EL (cell line): ENCODE results near the gene SYT3.
A peak's percentile ranks its signal among the peaks of the same experiment; 100 is the strongest.

Experiments
- DNase-seq: peaks from one replicate; pipeline ENCODE4 v3.0.0-alpha.2; 2016

The SYT3 gene, protein sequence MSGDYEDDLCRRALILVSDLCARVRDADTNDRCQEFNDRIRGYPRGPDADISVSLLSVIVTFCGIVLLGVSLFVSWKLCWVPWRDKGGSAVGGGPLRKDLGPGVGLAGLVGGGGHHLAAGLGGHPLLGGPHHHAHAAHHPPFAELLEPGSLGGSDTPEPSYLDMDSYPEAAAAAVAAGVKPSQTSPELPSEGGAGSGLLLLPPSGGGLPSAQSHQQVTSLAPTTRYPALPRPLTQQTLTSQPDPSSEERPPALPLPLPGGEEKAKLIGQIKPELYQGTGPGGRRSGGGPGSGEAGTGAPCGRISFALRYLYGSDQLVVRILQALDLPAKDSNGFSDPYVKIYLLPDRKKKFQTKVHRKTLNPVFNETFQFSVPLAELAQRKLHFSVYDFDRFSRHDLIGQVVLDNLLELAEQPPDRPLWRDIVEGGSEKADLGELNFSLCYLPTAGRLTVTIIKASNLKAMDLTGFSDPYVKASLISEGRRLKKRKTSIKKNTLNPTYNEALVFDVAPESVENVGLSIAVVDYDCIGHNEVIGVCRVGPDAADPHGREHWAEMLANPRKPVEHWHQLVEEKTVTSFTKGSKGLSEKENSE

DNA sequence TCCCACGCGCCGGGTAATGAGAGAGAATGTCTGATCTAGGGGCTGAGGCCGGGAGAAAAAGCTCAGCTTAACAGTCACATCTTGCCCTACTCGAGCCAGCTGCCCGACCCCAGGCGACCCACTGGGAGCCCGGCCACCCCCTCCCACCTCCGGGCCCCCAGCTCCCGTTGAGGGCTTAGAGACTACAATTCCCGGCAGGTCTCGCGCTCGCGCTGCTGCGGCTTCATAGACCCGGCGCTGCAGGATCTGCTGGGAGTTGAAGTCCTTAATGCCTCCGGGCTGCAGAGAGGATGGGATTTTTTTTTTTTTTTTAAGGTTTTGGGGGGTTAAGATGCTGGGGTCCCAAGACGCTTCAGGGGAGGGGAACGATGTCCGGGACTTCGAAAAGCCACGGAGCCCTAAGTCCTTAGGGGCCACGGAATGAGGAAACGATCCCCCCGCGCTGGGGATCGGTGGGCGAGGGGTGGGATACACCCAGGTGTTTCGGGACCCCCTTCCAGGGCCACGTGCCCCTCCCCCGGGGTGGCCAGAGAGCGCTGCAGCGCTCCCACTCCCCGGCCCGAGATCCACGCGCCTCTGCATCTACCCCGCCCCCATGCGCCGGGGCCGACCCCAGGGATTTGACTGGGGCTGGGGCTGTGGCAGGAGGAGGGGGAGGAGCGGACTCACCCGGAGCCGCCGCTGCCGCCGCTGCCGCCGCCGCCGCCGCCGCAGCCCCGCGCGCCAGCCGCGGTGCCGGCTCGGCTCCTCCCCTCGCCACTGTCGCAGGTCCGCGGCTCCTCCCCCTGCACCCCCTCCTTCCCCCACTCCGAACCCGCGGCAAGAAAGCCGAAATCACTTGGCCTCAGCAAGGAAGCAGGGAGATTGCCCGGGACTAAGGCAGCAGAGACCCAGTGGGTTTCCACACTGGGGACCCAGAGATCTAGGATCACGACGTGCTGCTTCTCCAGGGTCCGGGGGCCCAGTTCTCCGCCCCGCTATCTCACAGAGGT lies at the start of gene SYT3:
Gene SYT3 (minus strand): TSS at position 761 of the 992 bp plus-strand sequence. CDS start 2,470 bp downstream, outside the sequence.
- DNase-seq = peak; percentile 45

DNA sequence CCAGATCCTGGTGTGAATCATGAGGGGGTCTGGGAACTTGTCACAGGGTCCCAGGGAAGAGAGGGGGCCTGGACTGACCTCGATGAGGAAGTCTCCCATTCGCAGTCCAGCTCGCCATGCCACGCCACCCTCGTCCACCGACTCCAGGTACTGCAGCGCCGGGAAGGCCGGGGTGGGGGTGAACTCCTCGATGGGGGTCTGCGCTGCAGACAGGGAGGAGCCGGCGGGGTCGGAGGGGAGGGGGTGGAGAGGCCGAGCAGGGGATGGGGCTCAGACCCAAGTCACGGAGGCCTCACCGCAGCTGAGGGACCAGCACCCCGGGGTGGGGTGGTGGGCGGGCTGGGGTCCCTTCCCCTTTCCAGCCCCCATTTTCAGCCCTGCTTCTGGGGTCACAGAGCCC lies 49.1 kb upstream of the SYT3 start:
- DNase-seq = no peak

DNA sequence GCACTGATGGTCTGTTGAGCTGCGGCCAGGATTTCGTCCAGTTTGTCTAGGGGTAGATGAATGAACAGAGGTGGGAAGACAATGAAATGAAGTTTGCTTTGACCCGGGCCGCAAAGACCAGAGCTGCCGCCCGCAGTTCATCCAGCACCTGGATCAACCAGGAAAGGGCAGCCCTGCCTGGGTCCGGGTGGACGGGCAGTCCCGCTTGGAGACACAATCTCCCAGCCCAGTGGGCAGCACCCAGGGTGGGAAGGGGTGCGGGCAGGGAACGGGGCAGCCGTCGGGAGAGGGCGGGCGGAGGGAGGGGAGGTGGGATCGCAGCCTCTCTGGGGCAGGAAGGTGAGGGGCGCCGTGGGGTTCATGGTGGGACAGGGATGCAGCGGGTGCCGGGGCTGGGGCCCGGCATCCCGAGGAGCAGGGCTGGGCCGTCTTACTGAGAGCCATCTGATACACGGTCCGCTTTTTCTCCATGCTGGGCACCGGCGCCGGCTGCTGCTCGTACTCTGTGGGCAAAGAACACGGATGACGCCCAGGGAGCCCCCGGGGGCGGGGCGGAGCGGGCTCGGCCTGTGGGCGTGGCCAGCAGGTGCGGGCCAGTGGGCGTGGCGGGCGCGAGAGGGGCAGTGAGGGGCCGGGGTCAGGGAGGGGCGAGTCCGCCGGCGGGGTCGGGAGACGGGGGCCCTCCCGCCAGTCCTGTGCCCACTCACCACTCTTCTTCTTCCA lies 46.8 kb upstream of the SYT3 start:
- no peak for DNase-seq

DNA sequence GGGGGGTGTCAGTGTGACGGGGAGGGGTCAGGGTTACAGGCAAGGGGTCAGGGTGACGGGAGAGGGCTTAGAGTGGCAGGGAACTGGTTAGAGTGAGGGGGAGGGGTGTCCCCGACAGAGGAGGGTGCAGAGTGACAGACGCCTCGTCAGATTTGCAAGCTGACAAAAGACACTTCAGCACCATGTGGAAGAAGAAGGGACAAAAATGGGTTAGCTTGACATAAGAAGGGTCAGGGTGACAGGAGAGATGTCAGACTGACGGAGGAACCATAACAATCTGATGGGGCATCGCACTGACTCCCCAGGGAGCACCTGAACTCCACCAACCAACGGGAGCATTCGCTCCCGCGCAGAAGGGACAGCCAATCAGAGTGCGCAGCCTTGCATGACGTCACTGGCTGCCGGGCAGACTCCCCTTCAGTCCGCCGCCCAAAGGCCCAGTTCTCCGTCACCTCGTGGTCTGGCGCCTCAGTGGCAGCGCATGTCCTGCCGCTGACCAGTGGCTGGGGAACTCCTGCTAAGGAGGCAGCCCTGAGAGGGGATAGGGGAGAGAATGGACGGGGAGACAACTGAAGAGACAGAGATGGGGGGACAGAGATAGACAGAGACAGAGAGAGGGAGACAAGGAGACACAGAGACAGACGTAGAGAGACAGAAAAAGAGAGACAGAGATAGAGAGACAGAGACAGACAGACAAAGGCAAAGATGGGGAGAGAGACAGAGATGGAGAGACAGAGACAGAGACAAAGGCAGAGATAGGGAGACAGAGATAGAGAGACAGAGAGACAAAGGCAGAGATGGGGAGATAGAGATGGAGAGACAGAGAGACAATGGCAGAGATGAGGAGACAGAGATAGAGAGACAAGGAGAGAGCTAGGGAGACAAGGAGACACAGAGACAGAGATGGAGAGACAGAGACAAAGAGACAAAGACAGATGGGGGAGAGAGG lies 39.8 kb upstream of the SYT3 start:
- DNase-seq = peak; percentile 72

DNA sequence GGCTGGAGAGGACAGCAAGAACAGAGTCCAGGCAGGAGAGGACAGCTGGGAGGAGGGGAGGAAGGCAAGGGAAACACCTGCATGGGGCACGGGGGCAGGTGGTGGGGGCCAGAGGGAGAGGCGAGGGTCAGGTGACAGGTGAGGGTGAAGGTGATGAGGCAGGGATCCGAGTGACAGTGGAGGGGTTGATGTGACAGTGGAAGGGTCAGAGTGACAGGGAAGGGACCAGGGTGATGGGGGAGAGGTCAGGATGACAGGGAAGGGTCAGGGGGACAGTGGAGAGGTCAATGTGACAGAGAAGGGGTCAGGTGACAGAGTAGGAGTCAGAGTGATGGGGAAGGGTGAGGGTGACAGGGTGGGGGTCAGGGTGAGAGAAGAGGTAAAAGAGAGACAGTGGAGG lies 38.6 kb upstream of the SYT3 start:
- no peak for DNase-seq

DNA sequence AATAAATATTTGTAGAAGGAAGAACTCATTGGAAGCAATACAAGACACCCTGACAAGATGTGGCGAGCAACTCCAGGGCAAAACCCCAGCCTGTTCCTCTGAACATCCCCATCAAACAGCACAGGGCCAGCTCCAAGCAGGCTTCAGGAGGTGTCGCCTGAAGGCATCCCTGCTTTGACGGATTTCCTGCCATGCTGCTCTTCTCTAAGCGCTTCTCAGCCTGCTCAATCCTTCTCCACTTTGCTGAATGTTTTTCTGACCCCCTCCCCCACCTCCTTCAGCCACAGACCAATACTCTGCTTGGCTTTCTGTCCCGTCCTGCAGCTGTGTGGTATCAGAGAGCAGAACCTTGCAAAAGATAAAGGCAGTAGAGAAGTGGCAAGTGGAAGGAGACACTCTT lies 38.0 kb upstream of the SYT3 start:
- no peak for DNase-seq

DNA sequence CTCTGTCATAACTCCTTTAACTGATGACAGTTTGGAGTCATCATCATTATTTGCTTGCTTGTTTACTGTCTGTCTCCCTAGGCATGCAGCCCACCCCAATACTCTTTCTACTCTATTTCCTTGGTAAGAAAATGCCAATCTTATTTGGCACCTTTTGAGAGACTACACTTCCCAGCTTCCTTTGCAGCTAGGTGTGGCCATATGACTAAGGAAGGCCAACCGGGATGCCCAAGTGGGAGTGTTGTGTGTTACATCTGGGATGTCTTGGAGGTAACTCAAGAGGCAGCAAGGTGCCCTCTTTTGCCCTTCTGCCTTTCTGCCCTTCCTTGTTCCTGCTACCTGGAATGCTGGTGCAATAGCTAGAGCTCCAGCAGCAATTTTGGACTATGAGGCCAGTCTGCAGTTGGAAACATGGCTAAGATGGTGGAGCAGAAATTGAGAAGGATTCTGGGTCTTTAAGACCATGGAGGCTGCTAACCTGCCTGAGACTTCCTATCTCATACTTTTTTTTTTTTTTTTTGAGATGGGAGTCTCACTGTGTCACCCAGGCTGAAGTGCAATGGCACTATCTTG lies 37.0 kb upstream of the SYT3 start:
- no peak for DNase-seq

DNA sequence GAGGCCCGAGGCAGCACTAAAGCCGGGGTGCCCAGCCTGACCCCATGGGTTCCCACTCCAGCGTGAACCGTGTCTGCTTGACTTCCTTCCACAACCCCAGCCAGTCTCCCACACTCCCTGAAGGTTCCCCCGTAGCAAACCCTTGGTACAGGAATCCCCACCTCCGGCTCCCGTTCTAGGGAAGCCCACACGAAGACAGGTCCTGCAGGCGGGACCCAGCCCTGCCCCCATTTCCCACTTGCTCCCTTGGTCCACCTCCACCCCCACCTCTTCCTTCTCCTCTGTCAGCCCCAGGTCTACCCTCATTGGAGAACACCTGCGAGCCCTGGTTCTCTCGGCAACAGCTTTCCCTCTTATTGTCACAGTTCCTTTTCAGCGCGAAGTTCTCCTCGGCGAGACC lies 33.4 kb upstream of the SYT3 start:
- DNase-seq = no peak

DNA sequence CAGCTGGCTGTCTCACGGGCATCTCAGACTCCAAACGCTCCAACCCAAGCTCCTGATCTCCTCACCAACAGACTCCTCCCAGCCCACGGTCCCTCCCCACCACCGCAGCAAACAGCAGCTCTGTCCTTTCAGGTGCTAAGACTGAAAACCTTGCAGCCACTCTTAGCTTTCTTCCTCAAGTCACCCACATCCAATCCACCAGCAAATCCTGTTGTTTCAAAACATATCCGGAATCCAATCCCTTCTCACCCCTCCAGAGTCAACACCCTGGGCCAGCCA lies 30.4 kb upstream of the SYT3 start:
- DNase-seq = no peak

DNA sequence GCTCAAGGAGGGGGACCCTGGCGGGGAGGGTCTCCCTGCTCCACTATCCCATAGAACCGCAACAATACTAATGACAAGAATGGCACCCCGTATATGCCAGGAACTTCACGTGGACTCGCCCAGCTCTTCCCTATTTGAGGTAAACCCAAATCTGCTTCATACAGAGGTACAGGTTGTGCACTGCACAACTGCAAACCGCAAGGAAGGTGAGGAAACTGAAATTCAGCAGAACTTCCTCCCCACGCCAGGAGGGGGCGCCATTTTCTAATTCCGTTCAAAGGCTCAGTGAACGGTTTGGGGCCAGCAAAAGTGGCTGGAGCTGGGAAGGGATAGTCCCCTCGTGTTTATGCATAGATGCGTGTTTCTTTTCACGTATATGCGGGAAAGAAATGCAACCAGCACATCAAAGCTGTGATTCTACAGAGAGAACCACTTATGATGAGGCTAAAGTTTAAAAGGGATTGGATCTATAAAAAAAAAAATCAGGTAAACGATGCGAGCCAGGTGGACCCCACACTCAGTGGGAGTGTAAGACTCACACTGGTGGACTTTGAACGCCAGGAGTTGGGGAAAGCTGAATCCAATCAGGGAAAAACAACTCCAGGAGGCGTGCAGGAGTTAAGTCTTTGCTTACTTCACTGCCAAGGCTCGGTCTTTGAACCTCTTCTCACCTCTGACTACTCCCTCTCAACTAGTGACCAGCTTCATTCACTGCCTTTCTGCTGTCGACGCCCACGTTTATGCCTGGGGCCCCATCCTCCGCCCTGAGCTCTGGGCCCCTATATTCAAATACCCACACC lies 29.8 kb upstream of the SYT3 start:
- peak; percentile 34 for DNase-seq

DNA sequence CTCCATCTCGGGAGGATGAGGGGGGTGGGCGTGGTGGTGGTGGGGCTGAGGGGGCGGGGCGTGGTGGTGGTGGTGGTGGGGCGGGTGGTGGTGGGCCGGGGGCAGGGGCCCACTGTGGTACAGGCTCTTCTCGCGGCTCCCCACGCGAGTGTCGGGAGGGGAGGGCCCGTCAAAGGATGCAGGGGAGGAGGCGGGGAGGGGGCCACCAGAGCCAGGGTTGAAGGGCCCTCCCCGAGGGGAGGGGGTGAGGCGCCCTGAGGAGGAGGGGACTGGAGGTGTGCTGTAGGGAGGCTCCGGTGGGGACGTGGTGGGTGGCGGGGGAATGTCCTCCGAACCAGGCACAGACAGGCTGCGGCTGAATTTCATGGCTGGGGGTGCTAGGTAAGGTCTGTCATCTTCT lies 29.2 kb upstream of the SYT3 start:
- no peak for DNase-seq

DNA sequence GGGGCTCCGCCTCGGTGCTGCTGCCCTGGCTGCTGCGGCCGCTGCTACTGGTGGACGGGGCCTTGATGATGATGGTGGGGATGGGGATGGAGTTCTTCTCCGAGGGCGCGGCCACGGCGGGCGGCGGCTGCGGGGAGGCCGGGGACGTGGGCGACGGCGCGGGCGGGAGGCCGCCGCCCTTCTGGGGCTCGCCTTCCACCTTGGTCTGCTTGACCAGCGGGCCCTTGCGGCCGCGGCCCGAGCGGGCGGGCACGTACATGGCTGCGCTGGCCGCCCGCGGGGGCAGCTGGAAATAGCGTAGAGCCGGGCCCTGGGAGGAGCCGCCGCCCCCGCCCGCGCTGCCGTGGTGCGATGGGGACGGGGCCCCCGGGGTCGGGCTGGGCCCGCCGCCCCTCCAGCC lies 28.7 kb upstream of the SYT3 start:
- no peak for DNase-seq

DNA sequence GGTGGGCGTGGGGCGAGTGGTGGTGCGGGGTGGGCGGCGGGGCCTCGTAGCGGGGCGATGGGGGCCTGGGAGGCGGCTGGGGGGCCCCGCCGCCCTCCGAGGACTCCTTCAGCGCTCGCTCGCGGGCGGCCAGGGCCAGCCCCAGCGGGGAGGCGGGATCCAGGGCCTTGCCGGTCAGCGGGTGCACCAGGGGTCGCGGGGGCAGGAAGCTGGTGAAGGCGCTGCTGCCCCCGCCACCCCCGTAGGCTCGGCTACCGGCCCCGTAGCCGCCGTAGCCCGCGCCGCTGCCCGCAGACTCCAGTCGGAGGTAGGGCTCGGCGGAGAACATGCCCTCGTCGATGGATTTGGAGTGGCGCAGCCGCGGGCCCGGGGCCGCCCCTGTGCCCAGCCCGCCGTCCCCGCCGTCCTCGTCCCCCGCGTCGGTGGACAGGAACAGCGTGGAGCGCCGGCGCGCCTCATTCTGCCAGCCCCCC lies 28.1 kb upstream of the SYT3 start:
- no peak for DNase-seq

DNA sequence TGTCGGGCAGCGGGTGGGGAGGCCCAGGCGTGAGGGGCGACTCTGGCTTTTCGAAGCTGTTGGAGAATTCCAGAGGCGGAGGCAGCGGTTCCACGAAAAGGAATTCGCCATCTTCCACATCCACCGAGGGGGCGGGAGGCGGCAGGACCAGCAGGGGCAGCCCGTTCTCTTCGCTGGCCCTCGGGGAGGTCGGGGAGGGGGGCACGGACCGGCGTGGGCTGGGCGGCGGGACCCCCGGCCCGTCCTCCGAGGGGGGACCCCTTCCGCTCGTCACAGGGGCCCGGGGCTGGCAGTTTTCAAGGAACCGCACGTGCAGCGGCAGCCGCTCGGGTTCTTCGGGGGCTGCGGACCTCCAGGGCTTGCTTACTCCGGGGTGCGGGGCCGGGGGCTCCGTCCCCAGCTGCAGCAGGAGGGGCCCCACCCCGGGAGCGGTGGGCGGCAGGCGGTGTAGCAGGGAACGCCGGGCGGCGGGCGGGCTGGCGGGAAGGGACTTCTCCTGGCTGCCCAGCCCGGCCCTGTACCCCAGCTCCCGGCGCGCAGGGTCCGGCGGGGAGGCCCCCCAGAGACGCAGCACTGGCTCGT lies 27.6 kb upstream of the SYT3 start:
- DNase-seq = no peak

DNA sequence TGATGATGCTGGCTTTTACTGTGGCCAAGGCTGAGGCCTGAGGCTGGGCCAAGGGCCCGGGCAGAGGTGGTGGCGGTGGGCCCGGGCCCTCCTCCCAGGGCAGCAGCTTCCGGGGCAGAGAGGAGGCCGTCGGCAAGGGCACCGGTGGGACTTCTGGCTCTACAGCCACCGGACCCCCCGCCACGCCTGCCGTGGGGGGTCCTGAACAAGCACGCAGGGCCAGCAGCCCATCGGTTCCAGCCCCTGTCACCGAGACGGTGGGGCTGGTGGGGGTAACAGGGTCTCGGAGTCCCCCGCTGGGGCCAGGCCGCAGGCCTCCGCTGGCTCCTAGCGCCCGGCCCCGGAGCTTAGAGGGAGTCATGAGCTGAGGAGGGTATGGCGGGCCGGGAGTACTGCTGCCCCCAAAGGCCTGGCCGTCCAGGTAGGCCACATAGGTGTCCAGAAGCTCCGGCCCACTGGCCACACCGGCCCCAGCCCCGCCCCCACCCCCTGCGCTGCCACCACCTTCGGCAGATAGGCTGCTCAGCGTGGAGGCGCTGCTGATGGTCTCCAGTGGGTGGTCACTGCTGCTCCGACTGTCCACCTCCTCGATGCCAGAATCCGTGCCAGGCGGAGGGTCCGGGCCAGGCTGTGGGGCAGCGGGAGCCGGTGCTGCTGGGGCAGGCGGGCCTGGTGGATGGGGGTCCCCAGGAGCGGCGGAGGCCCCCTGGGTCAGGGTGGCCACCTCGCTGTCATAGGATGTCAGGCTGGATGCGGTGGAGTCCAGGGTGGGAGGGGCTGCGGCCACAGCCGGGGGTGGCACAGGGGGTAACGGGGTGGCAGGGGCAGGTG lies 26.9 kb upstream of the SYT3 start:
- DNase-seq = no peak

DNA sequence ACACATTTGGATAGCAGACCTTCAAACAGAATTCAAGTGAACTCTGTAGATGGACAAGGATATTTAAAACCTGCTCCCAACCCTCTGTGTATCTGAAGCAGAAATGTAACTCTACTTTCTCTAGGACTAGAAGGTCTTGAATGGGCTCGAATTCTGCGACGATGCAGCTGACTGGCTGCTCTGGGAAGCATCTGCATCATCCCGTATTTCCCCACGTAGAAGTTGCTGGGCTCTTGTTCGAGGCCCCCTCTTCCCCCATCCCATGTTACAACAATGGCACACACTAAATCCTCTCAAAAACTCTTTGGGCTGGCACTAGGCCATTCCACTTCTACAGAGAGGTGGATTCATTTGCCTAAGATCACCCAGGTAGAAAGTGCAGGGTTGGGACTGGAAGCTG lies 24.5 kb upstream of the SYT3 start:
- no peak for DNase-seq

DNA sequence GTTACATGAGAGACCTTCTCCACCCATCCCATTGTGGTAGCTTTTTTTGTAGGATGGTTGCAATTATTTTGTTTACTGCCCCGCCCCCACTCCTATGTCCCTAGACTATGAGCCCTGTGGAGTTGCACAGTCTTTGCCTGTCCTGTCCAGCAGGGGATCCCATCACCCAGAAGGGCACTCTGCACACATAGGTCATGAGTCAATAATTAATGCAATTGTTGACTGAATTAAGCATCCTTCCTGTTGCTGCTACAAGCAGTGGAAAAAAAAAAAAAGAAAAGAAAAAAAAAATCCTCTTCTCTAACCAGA lies 23.8 kb upstream of the SYT3 start:
- no peak for DNase-seq

DNA sequence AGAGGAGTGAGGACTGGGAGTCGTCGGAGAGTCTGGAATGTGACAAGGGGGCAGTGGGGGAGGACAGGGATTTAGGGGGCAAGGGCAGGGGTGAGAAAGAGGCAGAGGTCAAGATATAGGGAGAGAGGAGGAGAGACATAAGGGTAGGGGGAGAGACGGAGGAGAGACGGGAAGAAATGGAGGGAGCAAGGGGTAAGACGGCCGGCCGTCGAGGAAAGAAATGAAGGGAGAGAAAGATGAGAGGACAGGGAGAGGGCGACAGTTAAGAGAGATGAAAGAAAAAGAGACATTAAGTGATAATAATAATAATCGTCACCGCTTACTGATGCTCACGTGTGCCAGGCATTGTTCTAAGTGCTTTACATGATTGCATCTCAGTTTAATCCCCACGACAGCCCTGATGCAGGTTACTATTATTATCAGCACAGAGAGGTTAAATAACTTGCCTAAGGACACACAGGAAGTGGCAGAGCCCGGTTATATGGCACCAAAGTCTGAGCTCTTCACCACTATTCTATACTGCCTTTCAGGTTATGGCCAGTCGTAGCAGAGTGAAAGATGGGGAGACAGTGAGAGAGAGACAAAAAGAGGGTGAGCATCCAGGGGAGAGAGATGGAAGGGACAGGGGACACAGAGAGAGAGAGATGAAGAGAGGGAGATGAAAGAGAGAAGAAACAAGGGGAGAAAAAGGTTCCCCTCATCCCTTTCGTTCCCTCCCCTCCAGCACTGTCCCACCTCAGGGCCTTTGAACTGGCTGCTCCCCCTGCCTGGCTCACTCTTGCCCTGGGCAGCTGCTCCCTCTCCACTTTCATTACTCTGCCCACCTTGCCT lies 23.2 kb upstream of the SYT3 start:
- no peak for DNase-seq
